ENCODE data around the gene VDAC2.

The VDAC2 gene

GRCh38 chr10:75243426-75243825 lies 32.8 kb downstream of the VDAC2 start (continued):
- TF ChIP-seq, protein P1, sequence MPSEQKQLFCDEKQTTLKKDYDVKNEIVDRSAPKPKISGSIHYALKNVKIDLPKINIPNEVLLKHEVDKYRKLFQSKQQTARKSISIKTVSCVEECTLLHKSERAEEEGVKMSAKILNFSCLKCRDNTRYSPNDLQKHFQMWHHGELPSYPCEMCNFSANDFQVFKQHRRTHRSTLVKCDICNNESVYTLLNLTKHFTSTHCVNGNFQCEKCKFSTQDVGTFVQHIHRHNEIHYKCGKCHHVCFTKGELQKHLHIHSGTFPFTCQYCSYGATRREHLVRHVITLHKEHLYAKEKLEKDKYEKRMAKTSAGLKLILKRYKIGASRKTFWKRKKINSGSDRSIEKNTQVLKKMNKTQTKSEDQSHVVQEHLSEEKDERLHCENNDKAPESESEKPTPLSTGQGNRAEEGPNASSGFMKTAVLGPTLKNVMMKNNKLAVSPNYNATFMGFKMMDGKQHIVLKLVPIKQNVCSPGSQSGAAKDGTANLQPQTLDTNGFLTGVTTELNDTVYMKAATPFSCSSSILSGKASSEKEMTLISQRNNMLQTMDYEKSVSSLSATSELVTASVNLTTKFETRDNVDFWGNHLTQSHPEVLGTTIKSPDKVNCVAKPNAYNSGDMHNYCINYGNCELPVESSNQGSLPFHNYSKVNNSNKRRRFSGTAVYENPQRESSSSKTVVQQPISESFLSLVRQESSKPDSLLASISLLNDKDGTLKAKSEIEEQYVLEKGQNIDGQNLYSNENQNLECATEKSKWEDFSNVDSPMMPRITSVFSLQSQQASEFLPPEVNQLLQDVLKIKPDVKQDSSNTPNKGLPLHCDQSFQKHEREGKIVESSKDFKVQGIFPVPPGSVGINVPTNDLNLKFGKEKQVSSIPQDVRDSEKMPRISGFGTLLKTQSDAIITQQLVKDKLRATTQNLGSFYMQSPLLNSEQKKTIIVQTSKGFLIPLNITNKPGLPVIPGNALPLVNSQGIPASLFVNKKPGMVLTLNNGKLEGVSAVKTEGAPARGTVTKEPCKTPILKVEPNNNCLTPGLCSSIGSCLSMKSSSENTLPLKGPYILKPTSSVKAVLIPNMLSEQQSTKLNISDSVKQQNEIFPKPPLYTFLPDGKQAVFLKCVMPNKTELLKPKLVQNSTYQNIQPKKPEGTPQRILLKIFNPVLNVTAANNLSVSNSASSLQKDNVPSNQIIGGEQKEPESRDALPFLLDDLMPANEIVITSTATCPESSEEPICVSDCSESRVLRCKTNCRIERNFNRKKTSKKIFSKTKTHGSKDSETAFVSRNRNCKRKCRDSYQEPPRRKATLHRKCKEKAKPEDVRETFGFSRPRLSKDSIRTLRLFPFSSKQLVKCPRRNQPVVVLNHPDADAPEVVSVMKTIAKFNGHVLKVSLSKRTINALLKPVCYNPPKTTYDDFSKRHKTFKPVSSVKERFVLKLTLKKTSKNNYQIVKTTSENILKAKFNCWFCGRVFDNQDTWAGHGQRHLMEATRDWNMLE (tag by site-specific recombination; conservative IDR thresholded peaks at IDR 0.05; ENCODE audit: low read depth), result no peak
- no peak for TF ChIP-seq TCF7L2 (IDR thresholded peaks at IDR 0.05; ENCODE audit: borderline replicate concordance, low read depth, low read length)
- TF ChIP-seq HOXA7 (CRISPR knock-in tag; IDR thresholded peaks at IDR 0.05; ENCODE audit: borderline replicate concordance), result no peak
- no peak for TF ChIP-seq ZNF266 (tag by site-specific recombination; IDR thresholded peaks at IDR 0.05; ENCODE audit: low read depth)

DNA sequence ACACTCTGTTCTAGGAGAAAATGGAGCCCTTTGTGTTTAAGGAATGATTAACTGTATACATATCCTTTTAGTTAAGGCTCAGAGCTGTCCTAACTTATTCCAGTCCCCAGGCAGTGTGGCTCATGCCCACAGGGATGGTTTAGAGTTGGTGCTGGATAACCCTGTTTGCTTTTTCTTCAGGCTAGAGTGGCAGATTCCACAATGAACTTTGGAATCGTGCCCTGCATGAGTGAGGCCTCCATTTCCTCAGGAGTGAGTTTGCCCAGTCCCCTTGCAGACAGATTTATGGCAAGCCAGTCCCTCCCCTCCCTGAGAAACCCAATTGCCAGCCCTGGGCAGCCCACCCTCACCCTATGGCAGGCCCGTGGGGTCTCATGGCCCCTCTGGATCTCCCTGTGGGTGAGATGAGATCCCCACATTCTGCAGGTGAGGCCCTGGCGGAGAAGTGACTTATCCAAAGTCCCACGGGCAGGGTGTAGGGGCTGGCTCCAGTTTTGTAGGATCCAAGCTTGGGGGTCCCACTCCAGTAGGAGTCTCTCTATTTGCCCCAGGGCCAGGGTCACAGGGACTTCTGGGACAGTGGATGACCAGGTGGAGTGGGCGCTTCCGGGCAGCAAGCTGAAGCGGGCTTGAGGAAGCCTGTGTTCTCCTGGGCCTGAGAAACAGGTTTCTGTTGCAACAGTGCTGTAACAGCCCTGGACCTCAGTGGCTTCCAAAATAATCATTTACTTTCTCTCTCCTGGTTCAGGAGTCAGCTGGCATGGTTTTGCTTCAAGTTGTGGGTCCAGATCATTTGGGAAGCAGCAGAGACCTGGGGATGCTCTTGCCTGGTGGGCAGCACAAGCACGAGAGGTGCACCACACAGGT lies 34.1 kb downstream of the VDAC2 start:
- ChIA-PET POLR2A (no interaction called here), CTCF (interaction anchor here (1.2 kb wide), 1 partner anchor 9 kb away, joined by 3 read pairs; the partner anchor contains the start of gene COMTD1)
- no peak overlapping the region for H3K27ac ChIP-seq (ENCODE audit: extremely low read depth, low read depth, low read length)

GRCh38 chr10:75245354-75246250 lies 35.0 kb downstream of the VDAC2 start:
- ChIA-PET POLR2A (interaction anchor here (1.3 kb wide), 1 partner anchor 156 kb away, joined by 4 read pairs; the partner anchor contains the start of gene ZNF503), CTCF (interaction anchor here (0.5 to 1.2 kb wide), 3 partner anchors 10 to 1001 kb away, joined by 3 read pairs; partner anchors contain the start of gene COMTD1)
- TF ChIP-seq ZIC2 (tag by site-specific recombination; IDR thresholded peaks at IDR 0.05), result peak; percentile 83
- 0 out of 2 replicates have a peak, but pooled peaks have one; percentile 36 for TF ChIP-seq KLF1 (tag by site-specific recombination; IDR thresholded peaks at IDR 0.05)
- peak; percentile 66 for TF ChIP-seq KLF17 (tag by site-specific recombination; IDR thresholded peaks at IDR 0.05)
- TF ChIP-seq, protein P2, sequence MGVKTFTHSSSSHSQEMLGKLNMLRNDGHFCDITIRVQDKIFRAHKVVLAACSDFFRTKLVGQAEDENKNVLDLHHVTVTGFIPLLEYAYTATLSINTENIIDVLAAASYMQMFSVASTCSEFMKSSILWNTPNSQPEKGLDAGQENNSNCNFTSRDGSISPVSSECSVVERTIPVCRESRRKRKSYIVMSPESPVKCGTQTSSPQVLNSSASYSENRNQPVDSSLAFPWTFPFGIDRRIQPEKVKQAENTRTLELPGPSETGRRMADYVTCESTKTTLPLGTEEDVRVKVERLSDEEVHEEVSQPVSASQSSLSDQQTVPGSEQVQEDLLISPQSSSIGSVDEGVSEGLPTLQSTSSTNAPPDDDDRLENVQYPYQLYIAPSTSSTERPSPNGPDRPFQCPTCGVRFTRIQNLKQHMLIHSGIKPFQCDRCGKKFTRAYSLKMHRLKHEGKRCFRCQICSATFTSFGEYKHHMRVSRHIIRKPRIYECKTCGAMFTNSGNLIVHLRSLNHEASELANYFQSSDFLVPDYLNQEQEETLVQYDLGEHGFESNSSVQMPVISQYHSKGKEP (tag by site-specific recombination; IDR thresholded peaks at IDR 0.05), result 0 out of 2 replicates have a peak, but pooled peaks have one; percentile 7
- no peak for TF ChIP-seq ZSCAN16 (tag by site-specific recombination; IDR thresholded peaks at IDR 0.05)
- no peaks in the 10 kb centered on the region for H3K4me1 ChIP-seq (ENCODE audit: control insufficient read depth, insufficient read depth, low read length)
- H3K4me3 ChIP-seq (ENCODE audit: low read depth, low read length), result no peak overlapping the region
- no peaks in the 10 kb centered on the region for H3K36me3 ChIP-seq (ENCODE audit: control insufficient read depth in 2 of 2, insufficient read depth in 1 of 2, low read length in 2 of 2)
- no peak overlapping the region for H3K27ac ChIP-seq (ENCODE audit: extremely low read depth, low read depth, low read length)
- no peaks in the 10 kb centered on the region for H3K9me3 ChIP-seq (ENCODE audit: control insufficient read depth, insufficient read depth, low read depth, low read length)

More for the DNA sequence above, 34.1 kb downstream of the VDAC2 start:
- Histone ChIP-seq H3K36me3 (ENCODE audit: control insufficient read depth in 2 of 2, insufficient read depth in 1 of 2, low read length in 2 of 2) (no peaks in the 10 kb centered on the region), H3K9me3 (ENCODE audit: control insufficient read depth, insufficient read depth, low read depth, low read length) (no peaks in the 10 kb centered on the region), H3K4me1 (ENCODE audit: control insufficient read depth, insufficient read depth, low read length) (no peaks in the 10 kb centered on the region), H3K4me3 (ENCODE audit: low read depth, low read length) (no peak overlapping the region)
- TF ChIP-seq, protein P3, sequence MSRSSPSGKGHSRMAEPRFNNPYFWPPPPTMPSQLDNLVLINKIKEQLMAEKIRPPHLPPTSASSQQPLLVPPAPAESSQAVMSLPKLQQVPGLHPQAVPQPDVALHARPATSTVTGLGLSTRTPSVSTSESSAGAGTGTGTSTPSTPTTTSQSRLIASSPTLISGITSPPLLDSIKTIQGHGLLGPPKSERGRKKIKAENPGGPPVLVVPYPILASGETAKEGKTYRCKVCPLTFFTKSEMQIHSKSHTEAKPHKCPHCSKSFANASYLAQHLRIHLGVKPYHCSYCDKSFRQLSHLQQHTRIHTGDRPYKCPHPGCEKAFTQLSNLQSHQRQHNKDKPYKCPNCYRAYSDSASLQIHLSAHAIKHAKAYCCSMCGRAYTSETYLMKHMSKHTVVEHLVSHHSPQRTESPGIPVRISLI (tag by site-specific recombination; IDR thresholded peaks at IDR 0.05), result no peak
- TF ChIP-seq ZNF514 (tag by site-specific recombination; IDR thresholded peaks at IDR 0.05) (no peak), SETDB1 (IDR thresholded peaks at IDR 0.05; ENCODE audit: insufficient read length, low read length) (peak; percentile 2), ZNF114 (tag by site-specific recombination; IDR thresholded peaks at IDR 0.05) (no peak), ZNF366 (tag by site-specific recombination; conservative IDR thresholded peaks at IDR 0.05) (no peak)
